GM21360 (cell line): Measurements from ENCODE around the gene INTS4.
A peak's percentile ranks its signal among the peaks of the same experiment; 100 is the strongest.
"Not testable (repeated sequence)": the region's sequence is repeated elsewhere in the genome, so short reads cannot be mapped to it uniquely, and the experiment has no call there.

Source experiments
- ATAC-seq: cut with Tn5 transposase; IDR thresholded peaks from one replicate; pipeline ENCODE4 v1.9.1; 2021; ENCODE audit warnings: mild to moderate bottlenecking, moderate library complexity; ENCODE audit not compliant: unreplicated experiment

INTS4 gene

DNA sequence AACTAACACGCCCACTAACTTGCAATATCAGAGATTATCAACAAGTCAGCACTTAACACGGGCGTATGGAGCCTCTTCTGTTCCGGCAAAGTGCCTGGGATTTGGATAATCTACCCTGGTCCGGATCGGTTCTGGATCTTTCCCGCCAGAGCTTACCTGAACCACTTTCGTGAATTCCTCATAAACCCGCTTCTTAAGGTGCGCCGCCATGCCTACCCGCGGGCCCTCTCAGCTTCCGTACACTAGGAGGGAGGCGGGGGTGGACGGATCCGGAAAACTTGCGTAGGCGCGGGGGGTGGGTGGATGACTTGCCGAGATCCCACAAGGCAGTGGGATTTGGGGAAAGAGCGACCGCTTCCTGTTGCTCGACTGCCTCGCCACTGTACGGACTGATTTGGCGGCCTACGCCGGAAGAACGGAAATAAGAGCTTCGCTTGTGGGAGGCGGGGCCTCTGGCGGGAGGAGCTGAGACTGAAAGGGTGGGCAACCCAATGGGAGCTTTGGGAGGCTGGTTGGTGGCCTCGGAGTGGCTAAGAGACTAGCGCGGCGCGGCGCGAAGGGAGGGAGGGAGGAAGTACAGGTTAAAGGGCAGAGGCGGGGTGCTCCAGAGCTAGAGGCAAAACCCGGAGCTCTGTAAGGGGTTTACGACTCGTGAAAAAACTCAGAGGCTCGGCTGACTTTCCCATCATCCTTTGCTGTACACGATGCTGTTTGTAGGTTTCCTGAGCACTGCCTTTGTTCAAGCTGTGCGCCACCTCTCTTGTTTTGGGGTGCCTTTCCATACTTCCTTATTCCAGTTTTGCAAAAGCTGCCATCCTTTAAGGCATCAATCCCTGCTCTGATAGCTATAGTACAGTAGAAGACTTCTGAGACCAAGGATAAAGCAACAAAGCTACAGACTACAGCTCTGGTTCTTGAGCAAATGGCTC is at the start of gene INTS4:
Gene INTS4, minus strand, starts transcription at position 235 of the 929 bp plus-strand sequence. Its CDS starts 25 bp downstream, at position 210.
- peak; percentile 98 for ATAC-seq

DNA sequence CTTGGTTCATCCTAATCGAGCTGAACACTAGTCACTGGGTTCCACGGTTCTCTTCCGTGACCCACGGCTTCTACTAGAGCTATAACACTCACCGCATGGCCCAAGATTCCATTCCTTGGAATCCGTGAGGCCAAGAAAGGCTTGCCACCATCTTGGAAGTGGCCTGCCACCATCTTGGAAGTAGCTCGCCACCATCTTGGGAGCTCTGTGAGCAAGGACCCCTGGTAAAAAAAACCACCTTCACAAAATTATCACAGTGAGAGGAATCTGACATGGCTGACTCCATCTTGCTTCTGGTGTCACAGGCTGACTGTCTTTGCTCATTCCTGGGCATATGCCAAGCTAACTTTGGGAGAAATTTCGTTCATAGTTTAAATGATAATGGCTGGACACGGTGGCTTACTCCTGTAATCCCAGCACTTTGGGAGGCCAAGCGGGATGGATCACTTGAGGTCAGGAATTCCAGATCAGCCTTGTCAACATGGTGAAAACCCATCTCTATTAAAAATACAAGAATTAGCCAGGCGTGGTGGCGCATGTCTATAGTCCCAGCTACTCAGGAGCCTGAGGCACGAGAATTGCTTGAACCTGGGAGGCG is 47.5 kb upstream of the INTS4 start:
- no peak for ATAC-seq

GRCh38 chr11:78041380-78041719 is 46.9 kb upstream of the INTS4 start:
- ATAC-seq = not testable (repeated sequence)

DNA sequence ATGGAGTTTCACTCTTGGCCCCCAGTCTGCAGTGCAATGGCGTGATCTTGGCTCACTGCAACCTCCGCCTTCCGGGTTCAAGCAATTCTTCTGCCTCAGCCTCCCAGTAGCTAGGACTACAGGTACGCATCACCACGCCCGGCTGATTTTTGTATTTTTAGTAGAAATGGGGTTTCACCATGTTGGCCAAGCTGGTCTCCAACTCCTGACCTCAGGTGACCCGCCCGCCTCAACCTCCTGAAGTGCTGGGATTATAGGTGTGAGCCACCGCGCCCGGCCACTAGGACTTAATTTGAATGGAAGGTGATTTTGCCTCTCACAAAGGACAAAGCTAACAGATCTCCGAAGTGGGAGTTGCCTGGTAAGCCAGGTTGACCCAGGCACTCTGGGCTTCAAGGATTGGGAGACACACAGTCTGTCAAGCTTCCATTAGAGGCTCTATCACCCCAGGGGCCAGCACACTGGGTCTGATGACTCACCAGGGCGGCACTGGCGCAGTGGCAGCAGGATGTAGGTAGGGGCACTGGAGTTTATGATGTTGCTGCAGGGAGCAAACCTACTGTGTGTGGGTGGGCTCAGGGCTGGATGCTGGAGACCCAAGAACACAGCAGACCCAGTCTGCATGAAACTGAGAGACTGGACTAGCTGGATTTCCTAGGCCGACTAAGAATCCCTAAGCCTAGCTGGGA is 46.4 kb upstream of the INTS4 start:
- no peak for ATAC-seq

GRCh38 chr11:78039919-78040671 is 45.6 kb upstream of the INTS4 start:
- no peak for ATAC-seq

GRCh38 chr11:78039391-78039918 is 45.0 kb upstream of the INTS4 start:
- ATAC-seq = no peak

- ATAC-seq = no peak
These were observed 44.3 kb upstream of the INTS4 start for GRCh38 chr11:78038697-78039313.

- ATAC-seq = no peak
These were observed 43.6 kb upstream of the INTS4 start for GRCh38 chr11:78037825-78038620.

GRCh38 chr11:78037056-78037455 is 42.6 kb upstream of the INTS4 start:
- ATAC-seq = no peak

DNA sequence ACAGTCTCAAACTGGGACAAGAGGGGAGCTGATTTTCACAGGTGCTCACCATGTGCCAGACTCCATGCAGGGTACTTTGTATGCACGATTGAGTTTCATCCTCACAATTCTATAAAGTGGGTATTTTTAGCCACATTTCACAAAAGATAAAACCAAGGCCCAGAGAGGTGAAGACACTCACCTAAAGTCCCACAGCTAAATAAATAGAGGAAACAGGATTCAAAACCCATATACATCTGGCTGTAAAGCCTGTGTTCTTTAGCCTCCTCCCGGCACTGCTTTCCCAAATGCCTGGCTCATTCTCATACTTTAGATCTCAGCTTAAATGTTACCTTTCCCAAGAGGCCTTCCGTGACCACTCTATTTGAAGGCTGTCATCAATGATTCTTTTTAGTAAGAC is 41.8 kb upstream of the INTS4 start:
- ATAC-seq = no peak

DNA sequence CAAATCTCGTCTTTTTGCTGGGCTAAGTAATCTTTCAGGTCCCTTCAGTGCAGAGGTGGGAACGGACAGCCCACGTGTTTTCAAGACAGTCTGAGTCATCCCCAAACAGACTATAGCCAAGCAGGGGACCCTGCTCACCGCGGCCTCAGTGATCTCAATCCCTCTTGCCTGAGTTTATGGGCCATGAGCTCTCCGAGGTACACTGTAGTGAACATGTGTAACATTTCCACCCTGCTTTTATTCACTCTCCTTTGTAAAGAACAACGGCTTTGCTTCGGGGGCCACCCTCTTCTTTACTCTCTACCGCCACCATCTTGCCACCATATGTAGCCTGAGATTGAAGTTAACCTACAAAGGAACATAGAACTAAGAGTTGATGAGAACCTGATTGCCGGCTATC is 40.2 kb upstream of the INTS4 start:
- ATAC-seq = no peak

- ATAC-seq = no peak
These were observed 38.6 kb upstream of the INTS4 start for GRCh38 chr11:78033040-78033439.

DNA sequence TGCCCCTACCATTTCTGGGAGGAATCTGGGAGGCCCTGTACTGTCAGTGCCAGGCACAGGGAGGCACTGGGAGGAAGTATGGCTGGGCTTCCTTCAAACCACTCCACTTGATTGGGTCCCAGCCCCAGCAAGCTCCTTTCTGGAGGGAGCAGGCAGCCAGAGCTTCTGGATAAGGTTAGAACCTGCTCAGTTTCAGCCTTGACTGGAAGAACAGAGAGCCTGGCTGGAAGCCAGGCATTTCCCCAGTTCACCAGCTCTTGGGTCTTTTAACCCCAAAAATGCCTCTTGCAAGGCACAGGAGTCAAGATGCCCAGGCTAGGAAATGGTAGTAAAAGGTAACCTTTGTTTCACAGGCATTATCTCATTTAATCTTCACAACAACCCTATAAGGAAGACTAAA is 37.6 kb upstream of the INTS4 start:
- no peak for ATAC-seq

DNA sequence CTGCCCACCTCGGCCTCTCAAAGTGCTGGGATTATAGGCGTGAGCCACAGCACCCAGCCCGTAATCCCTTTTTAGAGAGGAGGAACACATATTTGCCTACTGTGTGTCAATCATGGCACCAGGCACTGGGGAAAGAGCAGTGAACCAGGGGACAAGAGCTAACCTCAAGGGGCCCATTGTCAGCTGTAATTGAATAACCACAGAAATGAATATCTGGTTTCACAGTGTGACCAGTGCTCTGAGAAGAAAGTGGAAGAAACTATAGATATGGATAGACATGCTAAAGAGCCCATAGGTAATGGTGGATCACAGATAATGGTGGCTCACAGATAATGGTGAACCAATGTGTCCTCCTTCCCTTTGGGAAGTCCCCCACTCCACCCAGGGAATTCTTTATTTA is 37.2 kb upstream of the INTS4 start:
- no peak for ATAC-seq

GRCh38 chr11:78030429-78031325 is 36.2 kb upstream of the INTS4 start:
- ATAC-seq = no peak

- not testable (repeated sequence) for ATAC-seq
These were observed 34.0 kb upstream of the INTS4 start for GRCh38 chr11:78028423-78028822.

DNA sequence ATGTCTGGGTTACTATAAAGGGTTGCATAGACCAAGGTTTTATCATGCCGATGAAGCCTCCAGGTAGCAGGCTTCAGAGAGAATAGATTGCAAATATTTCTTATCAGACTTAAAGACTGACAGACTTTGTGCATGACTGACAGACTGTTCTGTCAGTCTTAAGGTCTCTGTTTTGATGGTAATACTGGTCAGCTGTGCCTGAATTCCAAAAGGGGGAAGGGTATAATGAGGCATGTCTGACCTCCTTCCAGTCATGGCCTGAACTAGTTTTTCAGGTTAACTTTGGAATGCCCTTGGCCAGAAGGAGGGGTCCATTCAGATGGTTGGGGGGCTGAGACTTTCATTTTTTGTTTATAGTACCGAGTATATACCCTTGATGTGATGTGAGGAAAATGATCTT is 33.3 kb upstream of the INTS4 start:
- no peak for ATAC-seq

DNA sequence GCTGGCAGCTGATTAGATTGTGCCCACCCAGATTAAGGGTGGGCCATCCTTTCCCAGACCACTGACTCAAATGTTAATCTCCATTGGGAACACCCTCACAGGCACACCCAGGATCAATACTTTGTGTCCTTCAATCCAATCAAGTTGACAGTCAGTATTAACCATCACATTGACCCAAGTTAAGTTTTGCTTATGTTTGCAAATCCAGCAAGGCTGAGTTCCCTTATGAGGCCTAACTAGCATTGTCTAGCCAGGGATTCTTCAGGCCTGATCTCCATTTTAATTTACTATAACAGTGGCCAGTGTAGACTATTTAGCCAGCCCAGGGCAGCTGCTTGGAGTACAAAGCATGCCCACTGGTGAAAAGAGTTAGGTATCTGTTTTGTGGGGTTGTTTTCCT is 30.9 kb upstream of the INTS4 start:
- no peak for ATAC-seq

DNA sequence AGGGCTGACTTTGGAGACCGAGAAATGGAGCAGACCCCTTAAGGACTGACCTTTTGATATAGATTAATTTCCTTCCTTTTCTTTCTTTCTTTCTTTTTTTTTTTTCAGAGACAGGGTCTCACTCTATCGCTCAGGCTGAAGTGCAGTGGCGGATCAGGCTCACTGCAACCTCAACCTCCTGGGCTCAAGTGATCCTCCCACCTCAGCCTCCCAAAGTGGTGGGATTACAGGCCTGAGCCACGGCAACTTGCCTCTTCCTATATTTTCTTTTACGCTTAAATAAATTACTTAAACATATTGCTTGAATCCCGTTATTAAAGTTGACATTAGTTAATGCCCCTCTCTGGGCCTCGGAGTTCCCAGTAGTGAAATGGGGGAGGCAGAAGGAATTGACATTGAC is 29.0 kb upstream of the INTS4 start:
- no peak for ATAC-seq
